HG02943 (cell line): Measurements from ENCODE around the gene THBS2.
A peak's percentile ranks its signal among the peaks of the same experiment; 100 is the strongest.
"Not testable (repeated sequence)": the region's sequence is repeated elsewhere in the genome, so short reads cannot be mapped to it uniquely, and the experiment has no call there.

Experiments used
- ATAC-seq: cut with Tn5 transposase; IDR thresholded peaks from one replicate; pipeline ENCODE4 v1.9.1; 2021; ENCODE audit warnings: mild to moderate bottlenecking, low read depth, moderate library complexity; ENCODE audit not compliant: unreplicated experiment

The THBS2 gene

GRCh38 chr6:169213814-169214520 is 39.7 kb downstream of the THBS2 start:
- ATAC-seq: no peak

- ATAC-seq: peak; percentile 99
Measured at GRCh38 chr6:169212897-169213813, 40.5 kb downstream of the THBS2 start.

- ATAC-seq: no peak
Measured at GRCh38 chr6:169212436-169212835, 41.2 kb downstream of the THBS2 start.

GRCh38 chr6:169211881-169212280 is 41.8 kb downstream of the THBS2 start:
- ATAC-seq: no peak

GRCh38 chr6:169210611-169211010 is 43.0 kb downstream of the THBS2 start:
- ATAC-seq: no peak

- no peak for ATAC-seq
Measured at GRCh38 chr6:169208011-169208410, 45.6 kb downstream of the THBS2 start.

GRCh38 chr6:169207482-169207881 is 46.2 kb downstream of the THBS2 start:
- ATAC-seq: no peak

GRCh38 chr6:169205176-169206160 is 48.2 kb downstream of the THBS2 start:
- no peak for ATAC-seq

- ATAC-seq: no peak
Measured at GRCh38 chr6:169204167-169204566, 49.5 kb downstream of the THBS2 start.

GRCh38 chr6:169201985-169202384 is 51.7 kb downstream of the THBS2 start:
- ATAC-seq: no peak

- no peak for ATAC-seq
Measured at GRCh38 chr6:169200893-169201514, 52.6 kb downstream of the THBS2 start.

GRCh38 chr6:169199625-169200335 is 53.9 kb downstream of the THBS2 start:
- ATAC-seq: no peak

GRCh38 chr6:169198885-169199284 is 54.8 kb downstream of the THBS2 start:
- no peak for ATAC-seq

GRCh38 chr6:169197929-169198328 is 55.7 kb downstream of the THBS2 start:
- ATAC-seq: not testable (repeated sequence)

- not testable (repeated sequence) for ATAC-seq
Measured at GRCh38 chr6:169196279-169196678, 57.4 kb downstream of the THBS2 start.

- no peak for ATAC-seq
Measured at GRCh38 chr6:169194737-169195136, 58.9 kb downstream of the THBS2 start.

GRCh38 chr6:169190970-169191369 is 62.7 kb downstream of the THBS2 start:
- no peak for ATAC-seq

GRCh38 chr6:169190144-169190584 is 63.5 kb downstream of the THBS2 start:
- ATAC-seq: no peak

GRCh38 chr6:169189686-169190085 is 64.0 kb downstream of the THBS2 start:
- no peak for ATAC-seq
